ENCODE results near the gene DRGX.

GRCh38 chr10:49365275-49365674 is 30.6 kb downstream of the DRGX start:
- TF ChIP-seq CTCF (IDR thresholded peaks at IDR 0.05; ENCODE audit: low read length) (no peak), EZH2 (optimal IDR thresholded peaks at IDR 0.05; ENCODE audit: low read depth, low read length) (no peak), EZH2phosphoT487 (IDR thresholded peaks at IDR 0.05; ENCODE audit: low read length) (no peak)

Data from MM.1S (cell line).